ENCODE results near the gene BEST1. TPM values are rescaled to one million over a fixed set of nuclear protein-coding genes. Genes with fewer than 3 reads are reported as not detected.
A peak's percentile ranks its signal among the peaks of the same experiment; 100 is the strongest.

Gene BEST1
- 0.13 TPM for total RNA-seq (2021; ENCODE audit: unreplicated experiment)
- 0.59 TPM for polyA plus RNA-seq (2012; ENCODE audit: insufficient read length)
- percentile 17 among the genes with signal in this experiment for Bru-seq, nascent RNA
- BruChase-seq, experiment 1, labeled RNA remaining after a 2-hour chase, result percentile 14 among the genes with signal in this experiment
- percentile 20 among the genes with signal in this experiment for BruChase-seq, experiment 2, labeled RNA remaining after a 6-hour chase
- long read RNA-seq, result 0 reads

GRCh38 chr11:61950035-61950547, at the start of gene BEST1:
Gene BEST1 (plus strand): TSS chr11:61950351. CDS start chr11:61951807, 1,456 bp downstream.
- no peaks in the 10 kb centered on the region for H3K9me3 ChIP-seq (ENCODE audit: control insufficient read depth, insufficient read depth, low read depth, low read length)
- ATAC-seq (no peak), DNase-seq (ENCODE audit: low read depth, low spot score) (no peak)
- BruUV-seq (replicated peaks), result no TSS peak
- peak within 1 kb of the TSS; percentile 58; the same call in 1 of the 2 replicates for H3K27ac ChIP-seq (ENCODE audit: low read length)
- TF ChIP-seq TCF7L2 (IDR thresholded peaks at IDR 0.05; ENCODE audit: low read depth, low read length) (no peak), SIN3A (IDR thresholded peaks at IDR 0.05; ENCODE audit: borderline replicate concordance, insufficient read depth, low read depth, low read length) (no peak), CTCF (IDR thresholded peaks at IDR 0.05) (no peak), POLR2AphosphoS5 (IDR thresholded peaks at IDR 0.05; ENCODE audit: low read depth, low read length) (no peak), REST (IDR thresholded peaks at IDR 0.05; ENCODE audit: insufficient read depth in 1 of 2, low read depth in 2 of 2, low read length in 1 of 2) (no peak)
- in situ Hi-C loops (cut with HindIII; ENCODE audit: low pct_unique_long_range_greater_than_20kb, low sequenced_read_pairs), result no loop called here
- CTCF ChIA-PET, result interaction anchor here (0.7 to 5.2 kb wide), 4 partner anchors 52 to 158 kb away, joined by 3 to 49 read pairs (median 6); no protein-coding TSS in a partner anchor
- no peaks in the 10 kb centered on the region for H3K27me3 ChIP-seq (ENCODE audit: control insufficient read depth, insufficient read depth, low read length)
- POLR2A ChIA-PET, result interaction anchor here (0.6 kb wide), 1 partner anchor 113 kb away, joined by 14 read pairs; no protein-coding TSS in a partner anchor
- H3K36me3 ChIP-seq (ENCODE audit: control insufficient read depth, insufficient read depth, low read length), result no peaks in the 10 kb centered on the region
- peaks cover 4% of the 10 kb centered on the region; the same call in 1 of the 2 replicates for H3K4me1 ChIP-seq (ENCODE audit: control insufficient read depth, insufficient read depth, low read length)
- H3K4me3 ChIP-seq (ENCODE audit: low read depth in 2 of 2, low read length in 2 of 2), result no peak within 1 kb of the TSS
- intact Hi-C loops (cut with micrococcal nuclease; ENCODE audit: unreplicated experiment), result no loop called here

GRCh38 chr11:61901397-61901796, 48.8 kb upstream of the BEST1 start:
- no peaks in the 10 kb centered on the region for H3K36me3 ChIP-seq (ENCODE audit: control insufficient read depth, insufficient read depth, low read length)
- ChIA-PET POLR2A (no interaction called here), CTCF (interaction anchor here (1.0 to 2.3 kb wide), 4 partner anchors 46 to 207 kb away, joined by 3 to 9 read pairs (median 4); no protein-coding TSS in a partner anchor)
- H3K27me3 ChIP-seq (ENCODE audit: control insufficient read depth, insufficient read depth, low read length), result no peaks in the 10 kb centered on the region
- no peak for TF ChIP-seq SIN3A (IDR thresholded peaks at IDR 0.05; ENCODE audit: borderline replicate concordance, insufficient read depth, low read depth, low read length)
- TF ChIP-seq REST (IDR thresholded peaks at IDR 0.05; ENCODE audit: insufficient read depth in 1 of 2, low read depth in 2 of 2, low read length in 1 of 2), result no peak
- TF ChIP-seq TCF7L2 (IDR thresholded peaks at IDR 0.05; ENCODE audit: low read depth, low read length), result no peak
- no peak for TF ChIP-seq CTCF (IDR thresholded peaks at IDR 0.05)
- no peak for TF ChIP-seq POLR2AphosphoS5 (IDR thresholded peaks at IDR 0.05; ENCODE audit: low read depth, low read length)
- no peak overlapping the region for H3K4me3 ChIP-seq (ENCODE audit: low read depth in 2 of 2, low read length in 2 of 2)
- H3K9me3 ChIP-seq (ENCODE audit: control insufficient read depth, insufficient read depth, low read depth, low read length), result no peaks in the 10 kb centered on the region
- DNase-seq (ENCODE audit: low read depth, low spot score), result no peak
- in situ Hi-C loops (cut with HindIII; ENCODE audit: low pct_unique_long_range_greater_than_20kb, low sequenced_read_pairs) (no loop called here), intact Hi-C loops (cut with micrococcal nuclease; ENCODE audit: unreplicated experiment) (no loop called here)
- no peak overlapping the region for H3K27ac ChIP-seq (ENCODE audit: low read length)
- ATAC-seq, result no peak
- no TSS peak for BruUV-seq (replicated peaks)
- H3K4me1 ChIP-seq (ENCODE audit: control insufficient read depth, insufficient read depth, low read length), result no peaks in the 10 kb centered on the region
